Neuronal stem cell (in vitro differentiated cells): Measurements from ENCODE around the gene COLEC12.
"Not testable (repeated sequence)": the region's sequence is repeated elsewhere in the genome, so short reads cannot be mapped to it uniquely, and the experiment has no call there.

Source experiments
- DNase-seq: peaks from one replicate; pipeline ENCODE4 v3.0.0-alpha.2; 2013; ENCODE audit warnings: low spot score
- H2AFZ ChIP-seq: one replicate; pipeline ENCODE4 v1.6.1; 2013; ENCODE audit warnings: mild to moderate bottlenecking, low read length, inconsistent platforms
- H2AK5ac ChIP-seq: 2 replicates; pipeline ENCODE4 v1.6.1; 2013; ENCODE audit warnings: low read depth, mild to moderate bottlenecking, inconsistent platforms, low read length, moderate library complexity, mixed read lengths
- H2BK120ac ChIP-seq: 2 replicates; pipeline ENCODE4 v1.6.1; 2013; ENCODE audit warnings: low read depth, mild to moderate bottlenecking, inconsistent platforms, low read length, moderate library complexity, mixed read lengths
- H2BK12ac ChIP-seq: one replicate; pipeline ENCODE4 v1.6.1; 2013; ENCODE audit warnings: low read length, inconsistent platforms
- H2BK15ac ChIP-seq: 2 replicates; pipeline ENCODE4 v1.6.1; 2013; ENCODE audit warnings: mild to moderate bottlenecking, low read length, inconsistent platforms, mixed read lengths
- H2BK5ac ChIP-seq: one replicate; pipeline ENCODE4 v1.6.1; 2013; ENCODE audit warnings: inconsistent platforms, mild to moderate bottlenecking, low read length, moderate library complexity
- H3K14ac ChIP-seq: one replicate; pipeline ENCODE4 v1.6.1; 2013; ENCODE audit warnings: low read length, inconsistent platforms
- H3K18ac ChIP-seq: 2 replicates; pipeline ENCODE4 v1.6.1; 2013; ENCODE audit warnings: low read length, inconsistent platforms
- H3K23ac ChIP-seq: 2 replicates; pipeline ENCODE4 v1.6.1; 2013; ENCODE audit warnings: low read depth, mild to moderate bottlenecking, mixed read lengths, low read length, inconsistent platforms; ENCODE audit not compliant: poor library complexity
- H3K27ac ChIP-seq: replicated peaks from 3 replicates; pipeline ENCODE4 v1.5.1; 2013; ENCODE audit warnings: low read length, inconsistent platforms
- H3K27me3 ChIP-seq, 3 experiments: 2 replicates each; pipeline ENCODE4 v1.6.1; 2013; ENCODE audit warnings: low read length in 3 of 3, mild to moderate bottlenecking in 2 of 3, inconsistent platforms in 1 of 3, low read depth in 1 of 3, mixed read lengths in 1 of 3, moderate library complexity in 1 of 3; ENCODE audit not compliant: control insufficient read depth in 3 of 3, insufficient read depth in 3 of 3
- H3K36me3 ChIP-seq, 2 donors: replicated peaks in 1 of 2; 2 replicates each; pipeline ENCODE4 v1.6.1; 2013; ENCODE audit warnings: low read length in 2 of 2; ENCODE audit not compliant: control insufficient read depth in 2 of 2, insufficient read depth in 2 of 2
- H3K4ac ChIP-seq: 2 replicates; pipeline ENCODE4 v1.6.1; 2013; ENCODE audit warnings: inconsistent platforms, mild to moderate bottlenecking, low read length, moderate library complexity
- H3K4me1 ChIP-seq, 2 donors: 1 replicate in 1 of 2; 2 replicates in 1 of 2; pipeline ENCODE4 v1.6.1; 2013; ENCODE audit warnings: low read length in 2 of 2, low read depth in 1 of 2; ENCODE audit not compliant: control insufficient read depth in 2 of 2, insufficient read depth in 1 of 2
- H3K4me2 ChIP-seq: one replicate; pipeline ENCODE4 v1.6.1; 2013; ENCODE audit warnings: mild to moderate bottlenecking, low read length, inconsistent platforms; ENCODE audit not compliant: insufficient read depth, poor library complexity, severe bottlenecking
- H3K4me3 ChIP-seq, 2 donors: 2 replicates each; pipeline ENCODE4 v1.5.1; 2013; ENCODE audit warnings: low read length in 2 of 2, mild to moderate bottlenecking in 2 of 2, inconsistent platforms in 1 of 2, moderate library complexity in 1 of 2
- H3K79me1 ChIP-seq: one replicate; pipeline ENCODE4 v1.6.1; 2013; ENCODE audit warnings: low read depth, mild to moderate bottlenecking, inconsistent platforms, low read length, moderate library complexity
- H3K9ac ChIP-seq: one replicate; pipeline ENCODE4 v1.6.1; 2013; ENCODE audit warnings: mild to moderate bottlenecking, low read depth, low read length, inconsistent platforms; ENCODE audit not compliant: poor library complexity
- H3K9me3 ChIP-seq, 2 donors: replicated peaks in 1 of 2; 2 replicates each; pipeline versions ENCODE3 to v1.6.1; 2013; ENCODE audit warnings: low read length in 2 of 2, mild to moderate bottlenecking in 2 of 2, inconsistent platforms in 1 of 2, low read depth in 1 of 2, mixed read lengths in 1 of 2, moderate library complexity in 1 of 2; ENCODE audit not compliant: control insufficient read depth in 2 of 2, insufficient read depth in 1 of 2
- H4K8ac ChIP-seq: one replicate; pipeline ENCODE4 v1.6.1; 2013; ENCODE audit warnings: low read depth, mild to moderate bottlenecking, inconsistent platforms, low read length, moderate library complexity
- H4K91ac ChIP-seq: one replicate; pipeline ENCODE4 v1.6.1; 2013; ENCODE audit warnings: low read length, low read depth, mild to moderate bottlenecking, inconsistent platforms; ENCODE audit not compliant: poor library complexity
- WGBS, 2 donors: extraction: QIAGEN DNeasy Blood & Tissue Kit; methylation state at CpG; one replicate each; pipeline ENCODE4 v1.1.7; 2013; ENCODE audit warnings: missing lambda C conversion rate in 2 of 2, mixed read lengths in 1 of 2; ENCODE audit not compliant: insufficient read length in 2 of 2, insufficient replicate concordance in 1 of 2; ENCODE audit errors: extremely low coverage in 2 of 2; 5-methylcytosine and 5-hydroxymethylcytosine counted together

Gene COLEC12

GRCh38 chr18:292271-292670 lies 208.2 kb downstream of the COLEC12 start:
- Histone ChIP-seq H2BK15ac (no peak overlapping the region), H3K9me3 (no peaks in the 10 kb centered on the region), H2BK12ac (no peak overlapping the region)

DNA sequence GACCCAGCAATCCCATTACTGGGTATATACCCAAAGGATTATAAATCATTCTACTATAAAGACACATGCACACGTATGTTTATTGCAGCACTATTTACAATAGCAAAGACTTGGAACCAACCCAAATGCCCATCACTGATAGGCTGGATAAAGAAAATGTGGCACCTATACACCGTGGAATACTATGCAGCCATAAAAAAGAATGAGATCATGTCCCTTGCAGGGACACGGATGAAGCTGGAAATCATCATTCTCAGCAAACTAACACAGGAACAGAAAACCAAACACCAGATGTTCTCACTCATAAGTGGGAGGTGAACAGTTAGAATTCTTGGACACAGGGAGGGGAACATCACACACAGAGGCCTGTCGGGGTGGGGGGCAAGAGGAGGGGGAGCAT lies 210.5 kb downstream of the COLEC12 start:
- not testable (repeated sequence) for H3K4me2 ChIP-seq, H2AFZ ChIP-seq, H3K9ac ChIP-seq, H3K23ac ChIP-seq, H2BK15ac ChIP-seq, H2AK5ac ChIP-seq, H3K79me1 ChIP-seq, H2BK12ac ChIP-seq, H2BK5ac ChIP-seq, H3K4me3 ChIP-seq, DNase-seq, H4K91ac ChIP-seq, H3K14ac ChIP-seq, H3K27ac ChIP-seq, H3K27me3 ChIP-seq, H3K18ac ChIP-seq, H3K36me3 ChIP-seq, H3K4me1 ChIP-seq, H3K4ac ChIP-seq, H4K8ac ChIP-seq, H2BK120ac ChIP-seq, H3K9me3 ChIP-seq
- no CpG with 5 or more reads among the region's 4 CpGs for WGBS, 2 donors

More at GRCh38 chr18:292271-292670, 208.2 kb downstream of the COLEC12 start:
- no peak overlapping the region for H3K14ac ChIP-seq
- no peak overlapping the region for H4K91ac ChIP-seq
- no peak overlapping the region for H2BK5ac ChIP-seq
- no peak overlapping the region for H2AK5ac ChIP-seq
- H2AFZ ChIP-seq = no peak overlapping the region
- H3K27ac ChIP-seq = no peak overlapping the region
- H3K4me3 ChIP-seq = no peak overlapping the region
- H3K36me3 ChIP-seq = no peaks in the 10 kb centered on the region
- no peak overlapping the region for H3K4me2 ChIP-seq
- no peak for DNase-seq
- no CpG with 5 or more reads among the region's 3 CpGs for WGBS, 2 donors
- no peak overlapping the region for H3K9ac ChIP-seq
- no peak overlapping the region for H4K8ac ChIP-seq
- no peak overlapping the region for H3K23ac ChIP-seq
- no peaks in the 10 kb centered on the region for H3K79me1 ChIP-seq
- no peaks in the 10 kb centered on the region for H3K4me1 ChIP-seq
- H3K18ac ChIP-seq = no peak overlapping the region
- H2BK120ac ChIP-seq = no peak overlapping the region
- no peak overlapping the region for H3K4ac ChIP-seq
- H3K27me3 ChIP-seq = peaks cover 0 to 3% (median 0%) of the 10 kb centered on the region in 3 experiments

- Histone ChIP-seq H3K27me3 (no peaks in the 10 kb centered on the region), H3K23ac (no peak overlapping the region), H2BK5ac (no peak overlapping the region), H2BK12ac (no peak overlapping the region), H2AFZ (no peak overlapping the region), H3K4me2 (no peak overlapping the region), H2AK5ac (no peak overlapping the region), H3K4me1 (no peaks in the 10 kb centered on the region), H3K4me3 (no peak overlapping the region), H3K18ac (no peak overlapping the region), H3K4ac (no peak overlapping the region), H4K8ac (no peak overlapping the region), H2BK15ac (no peak overlapping the region), H3K36me3 (no peaks in the 10 kb centered on the region), H3K9me3 (no peaks in the 10 kb centered on the region), H3K79me1 (no peaks in the 10 kb centered on the region), H3K14ac (no peak overlapping the region), H4K91ac (no peak overlapping the region), H3K27ac (no peak overlapping the region), H2BK120ac (no peak overlapping the region), H3K9ac (no peak overlapping the region)
- DNase-seq = no peak
- no CpG with 5 or more reads among the region's 1 CpG for WGBS, 2 donors
Observed at GRCh38 chr18:289026-289425, 211.5 kb downstream of the COLEC12 start.

DNA sequence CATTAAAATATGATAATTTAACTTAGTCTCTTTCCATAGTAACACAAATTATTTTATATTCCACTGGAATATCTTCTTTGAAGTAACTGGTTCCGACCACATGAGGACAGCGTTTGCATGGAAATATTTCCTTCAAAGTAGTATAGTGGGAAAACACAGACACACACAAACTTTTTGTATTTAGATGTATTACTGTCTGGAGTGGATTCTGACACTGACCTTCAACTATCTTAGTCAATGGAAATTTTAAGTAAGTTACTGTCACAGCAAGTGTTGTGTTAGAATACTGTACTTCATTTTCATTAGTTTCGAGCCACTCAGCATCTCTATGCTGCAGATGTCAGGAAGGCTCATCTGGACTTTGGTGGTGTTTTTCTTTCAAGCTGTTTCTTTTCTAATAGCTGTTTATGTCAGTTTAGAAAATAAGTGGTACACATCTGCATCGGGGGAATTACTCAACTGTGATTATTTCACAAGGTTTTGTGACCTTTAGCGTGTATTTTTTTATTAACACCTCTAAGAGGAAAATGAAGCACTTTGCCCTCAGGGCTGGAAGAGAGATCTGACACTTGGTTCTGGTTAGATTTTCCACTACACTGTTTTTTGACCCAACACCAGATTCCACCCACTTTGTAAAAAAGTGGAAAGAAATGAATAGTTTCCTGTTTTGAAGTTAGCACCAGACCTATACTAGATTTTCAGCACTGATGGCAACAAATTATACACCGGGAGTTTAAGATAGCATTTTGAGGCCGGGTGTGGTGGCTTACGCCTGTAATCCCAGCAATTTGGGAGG lies 213.8 kb downstream of the COLEC12 start:
- no peak overlapping the region for H4K8ac ChIP-seq
- H3K79me1 ChIP-seq = no peaks in the 10 kb centered on the region
- no peak overlapping the region for H3K4ac ChIP-seq
- H4K91ac ChIP-seq = no peak overlapping the region
- H3K36me3 ChIP-seq = no peaks in the 10 kb centered on the region
- H3K27me3 ChIP-seq = no peaks in the 10 kb centered on the region
- H3K4me1 ChIP-seq = no peaks in the 10 kb centered on the region
- no peak overlapping the region for H3K27ac ChIP-seq
- H3K14ac ChIP-seq = no peak overlapping the region
- H3K9me3 ChIP-seq = no peaks in the 10 kb centered on the region
- H2BK15ac ChIP-seq = no peak overlapping the region
- H3K23ac ChIP-seq = no peak overlapping the region
- no peak overlapping the region for H2BK12ac ChIP-seq
- no peak overlapping the region for H2BK120ac ChIP-seq
- no peak overlapping the region for H3K18ac ChIP-seq
- H3K4me3 ChIP-seq = no peak overlapping the region
- no peak overlapping the region for H2BK5ac ChIP-seq
- DNase-seq = no peak
- H2AK5ac ChIP-seq = no peak overlapping the region
- no peak overlapping the region for H3K4me2 ChIP-seq
- no peak overlapping the region for H2AFZ ChIP-seq
- H3K9ac ChIP-seq = no peak overlapping the region
- no CpG with 5 or more reads among the region's 8 CpGs for WGBS, 2 donors
